ENCODE measurements around the gene HBP1. TPM values are rescaled to one million over a fixed set of nuclear protein-coding genes. Genes with fewer than 3 reads are reported as not detected.

HBP1 gene
- total RNA-seq, 1 donor from 2014 or later = 16.6 TPM

GRCh38 chr7:107173691-107174406 lies 5.0 kb downstream of the HBP1 start:
- DNase-seq (ENCODE audit: low spot score) = no peak
- peak overlapping the region; percentile 12 for H3K27ac Mint-ChIP-seq
- H3K4me1 Mint-ChIP-seq (ENCODE audit: low read depth) = peaks cover 27% of the 10 kb centered on the region
- no peaks in the 10 kb centered on the region for H3K9me3 Mint-ChIP-seq
- peaks cover 7% of the 10 kb centered on the region for H3K36me3 Mint-ChIP-seq (ENCODE audit: low read depth)
- peak overlapping the region; percentile 2 for H3K4me3 Mint-ChIP-seq
- H3K27me3 Mint-ChIP-seq (ENCODE audit: insufficient read depth) = no peaks in the 10 kb centered on the region
- intact Hi-C loops (cut with micrococcal nuclease) = loop anchor here (10.0 kb wide), 1 partner anchor 1879 kb away; no protein-coding TSS in a partner anchor

DNA sequence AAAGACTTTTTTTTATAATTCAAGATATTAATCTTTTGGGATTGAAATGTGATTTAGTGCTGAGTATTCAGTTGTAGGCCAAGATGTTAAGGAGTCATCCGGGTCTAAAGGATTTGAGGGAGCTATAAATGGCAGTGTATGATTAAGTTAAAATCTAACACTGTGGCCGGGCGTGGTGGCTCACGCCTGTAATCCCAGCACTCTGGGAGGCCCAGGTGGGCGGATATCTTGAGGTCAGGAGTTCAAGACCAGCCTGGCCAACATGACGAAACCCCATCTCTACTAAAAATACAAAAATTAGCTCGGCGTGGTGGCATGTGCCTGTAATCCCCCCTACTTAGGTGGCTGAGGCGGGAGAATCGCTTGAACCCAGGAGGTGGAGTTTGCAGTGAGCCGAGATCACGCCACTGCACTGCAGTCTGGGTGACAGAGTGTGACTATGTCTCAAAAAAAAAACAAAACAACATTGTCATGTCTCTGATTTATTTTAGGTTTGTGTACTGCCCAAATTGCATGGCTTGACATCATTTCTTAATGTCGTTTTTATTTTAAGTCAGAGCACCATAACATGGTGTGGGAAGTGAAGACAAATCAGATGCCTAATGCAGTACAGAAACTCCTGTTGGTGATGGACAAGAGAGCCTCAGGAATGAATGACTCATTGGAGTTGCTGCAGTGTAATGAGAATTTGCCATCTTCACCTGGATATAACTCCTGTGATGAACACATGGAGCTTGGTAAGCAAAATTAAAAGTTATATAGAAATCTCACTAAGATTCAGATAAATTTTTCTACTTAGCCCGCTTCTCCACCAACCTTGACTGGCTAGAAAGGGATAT lies 10.7 kb downstream of the HBP1 start:
- intact Hi-C loops (cut with micrococcal nuclease) = loop anchor here (1.0 to 10.0 kb wide), 2 partner anchors 11 to 1885 kb away; no protein-coding TSS in a partner anchor

GRCh38 chr7:107180378-107180777 lies 11.6 kb downstream of the HBP1 start:
- intact Hi-C loops (cut with micrococcal nuclease) = loop anchor here (1.0 kb wide), 1 partner anchor 12 kb away; no protein-coding TSS in a partner anchor
- Mint-ChIP-seq H3K4me3 (no peak overlapping the region), H3K4me1 (ENCODE audit: low read depth) (peaks cover 19% of the 10 kb centered on the region)

More for the DNA sequence above, 10.7 kb downstream of the HBP1 start:
- H3K27ac Mint-ChIP-seq = peak overlapping the region; percentile 14
- peaks cover 18% of the 10 kb centered on the region for H3K36me3 Mint-ChIP-seq (ENCODE audit: low read depth)
- DNase-seq (ENCODE audit: low spot score) = no peak
- no peak overlapping the region for H3K4me3 Mint-ChIP-seq
- H3K9me3 Mint-ChIP-seq = no peaks in the 10 kb centered on the region
- H3K4me1 Mint-ChIP-seq (ENCODE audit: low read depth) = peaks cover 24% of the 10 kb centered on the region
- H3K27me3 Mint-ChIP-seq (ENCODE audit: insufficient read depth) = no peaks in the 10 kb centered on the region

GRCh38 chr7:107181172-107181571 lies 12.4 kb downstream of the HBP1 start:
- intact Hi-C loops (cut with micrococcal nuclease) = no loop called here
- H3K27ac Mint-ChIP-seq = no peak overlapping the region
- DNase-seq (ENCODE audit: low spot score) = no peak
- H3K4me1 Mint-ChIP-seq (ENCODE audit: low read depth) = peaks cover 19% of the 10 kb centered on the region
- peaks cover 30% of the 10 kb centered on the region for H3K36me3 Mint-ChIP-seq (ENCODE audit: low read depth)
- H3K27me3 Mint-ChIP-seq (ENCODE audit: insufficient read depth) = no peaks in the 10 kb centered on the region
- no peak overlapping the region for H3K4me3 Mint-ChIP-seq
- H3K9me3 Mint-ChIP-seq = no peaks in the 10 kb centered on the region

More at GRCh38 chr7:107180378-107180777, 11.6 kb downstream of the HBP1 start:
- H3K9me3 Mint-ChIP-seq = no peaks in the 10 kb centered on the region
- H3K27ac Mint-ChIP-seq = peak overlapping the region; percentile 59
- H3K27me3 Mint-ChIP-seq (ENCODE audit: insufficient read depth) = no peaks in the 10 kb centered on the region
- H3K36me3 Mint-ChIP-seq (ENCODE audit: low read depth) = peaks cover 25% of the 10 kb centered on the region
- no peak for DNase-seq (ENCODE audit: low spot score)

DNA sequence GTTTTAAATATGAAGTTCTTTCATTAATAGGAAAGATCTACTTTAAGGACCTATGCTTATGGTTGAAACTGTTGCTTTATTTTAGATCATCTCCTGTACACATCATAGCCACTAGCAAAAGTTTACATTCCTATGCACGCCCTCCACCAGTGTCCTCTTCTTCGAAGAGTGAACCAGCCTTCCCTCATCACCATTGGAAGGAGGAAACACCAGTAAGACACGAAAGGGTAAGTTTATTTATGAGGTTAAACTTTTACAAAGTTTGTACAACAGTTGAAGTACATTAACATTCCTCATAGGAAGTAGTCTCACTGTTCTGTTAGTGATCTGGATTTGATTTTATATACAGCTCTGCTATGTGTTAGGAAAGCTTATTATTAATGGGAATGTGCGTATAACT lies 16.9 kb downstream of the HBP1 start:
- Mint-ChIP-seq H3K4me3 (no peak overlapping the region), H3K36me3 (ENCODE audit: low read depth) (peaks cover 53% of the 10 kb centered on the region), H3K9me3 (no peaks in the 10 kb centered on the region), H3K4me1 (ENCODE audit: low read depth) (peaks cover 4% of the 10 kb centered on the region), H3K27ac (no peak overlapping the region), H3K27me3 (ENCODE audit: insufficient read depth) (no peaks in the 10 kb centered on the region)
- DNase-seq (ENCODE audit: low spot score) = no peak
- intact Hi-C loops (cut with micrococcal nuclease) = no loop called here

DNA sequence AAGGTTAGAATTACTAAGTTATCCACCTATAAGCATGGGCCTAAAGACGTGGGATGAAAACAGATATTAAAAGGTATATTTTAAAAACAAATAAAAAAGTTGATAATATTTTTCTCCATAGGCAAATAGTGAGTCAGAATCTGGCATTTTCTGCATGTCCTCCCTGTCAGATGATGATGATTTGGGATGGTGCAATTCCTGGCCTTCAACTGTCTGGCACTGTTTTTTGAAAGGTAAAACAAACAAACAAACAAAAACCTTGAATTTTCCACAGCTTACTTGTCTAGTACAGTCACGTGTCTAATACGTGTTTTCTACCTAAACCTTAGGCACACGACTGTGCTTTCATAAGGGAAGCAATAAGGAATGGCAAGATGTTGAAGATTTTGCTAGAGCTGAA lies 17.4 kb downstream of the HBP1 start:
- H3K4me3 Mint-ChIP-seq = no peak overlapping the region
- H3K36me3 Mint-ChIP-seq (ENCODE audit: low read depth) = peaks cover 49% of the 10 kb centered on the region
- H3K9me3 Mint-ChIP-seq = no peaks in the 10 kb centered on the region
- intact Hi-C loops (cut with micrococcal nuclease) = no loop called here
- no peak overlapping the region for H3K27ac Mint-ChIP-seq
- H3K4me1 Mint-ChIP-seq (ENCODE audit: low read depth) = no peaks in the 10 kb centered on the region
- no peaks in the 10 kb centered on the region for H3K27me3 Mint-ChIP-seq (ENCODE audit: insufficient read depth)
- no peak for DNase-seq (ENCODE audit: low spot score)

DNA sequence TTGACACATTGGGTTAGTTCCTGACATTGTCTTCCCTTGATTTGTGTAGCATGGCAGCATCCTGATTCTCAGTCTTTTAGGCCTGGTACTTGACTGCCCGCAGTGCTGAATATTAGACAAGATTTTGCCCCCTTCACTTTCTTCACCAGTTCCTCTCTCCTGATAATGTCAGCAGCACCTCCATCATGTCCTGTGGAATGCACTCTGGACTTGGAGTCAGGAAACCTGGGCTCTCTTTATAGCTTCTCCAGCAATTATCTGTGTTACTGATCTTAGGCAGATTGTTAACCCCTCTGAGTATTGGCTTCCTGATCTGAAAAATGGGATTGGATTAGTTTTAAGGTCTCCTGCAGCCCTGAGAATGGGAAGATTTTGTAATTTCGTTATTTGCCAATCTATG lies 19.0 kb downstream of the HBP1 start:
- intact Hi-C loops (cut with micrococcal nuclease) = no loop called here
- no peaks in the 10 kb centered on the region for H3K9me3 Mint-ChIP-seq
- no peak for DNase-seq (ENCODE audit: low spot score)
- H3K27me3 Mint-ChIP-seq (ENCODE audit: insufficient read depth) = no peaks in the 10 kb centered on the region
- peaks cover 52% of the 10 kb centered on the region for H3K36me3 Mint-ChIP-seq (ENCODE audit: low read depth)
- no peak overlapping the region for H3K4me3 Mint-ChIP-seq
- no peaks in the 10 kb centered on the region for H3K4me1 Mint-ChIP-seq (ENCODE audit: low read depth)
- no peak overlapping the region for H3K27ac Mint-ChIP-seq

- intact Hi-C loops (cut with micrococcal nuclease) = no loop called here
- DNase-seq (ENCODE audit: low spot score) = no peak
- peaks cover 41% of the 10 kb centered on the region for H3K36me3 Mint-ChIP-seq (ENCODE audit: low read depth)
- H3K4me1 Mint-ChIP-seq (ENCODE audit: low read depth) = no peaks in the 10 kb centered on the region
- no peaks in the 10 kb centered on the region for H3K9me3 Mint-ChIP-seq
- no peaks in the 10 kb centered on the region for H3K27me3 Mint-ChIP-seq (ENCODE audit: insufficient read depth)
- H3K4me3 Mint-ChIP-seq = no peak overlapping the region
- no peak overlapping the region for H3K27ac Mint-ChIP-seq
Observed at GRCh38 chr7:107190090-107190489, 21.3 kb downstream of the HBP1 start.

DNA sequence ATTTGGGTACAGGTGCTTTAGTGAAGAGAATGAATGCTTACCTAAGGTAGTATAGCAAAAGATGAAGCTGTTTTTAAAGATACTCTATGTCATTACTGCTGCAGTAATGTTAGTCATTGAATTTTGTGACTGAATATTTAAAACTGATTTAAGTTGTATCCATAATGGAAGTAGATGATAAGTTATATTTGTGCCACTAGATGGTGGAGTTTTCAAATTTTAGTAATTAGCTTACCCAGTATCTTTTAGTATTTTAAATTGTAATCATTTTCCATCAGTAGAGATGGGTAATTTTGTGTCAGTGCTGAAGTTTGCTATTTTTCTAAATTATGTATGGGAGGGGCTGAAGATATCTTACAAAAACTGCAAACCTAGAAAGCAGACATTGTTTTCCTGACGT lies 25.2 kb downstream of the HBP1 start:
- intact Hi-C loops (cut with micrococcal nuclease) = no loop called here
- H3K4me3 Mint-ChIP-seq = no peak overlapping the region
- H3K27ac Mint-ChIP-seq = no peak overlapping the region
- no peaks in the 10 kb centered on the region for H3K4me1 Mint-ChIP-seq (ENCODE audit: low read depth)
- DNase-seq (ENCODE audit: low spot score) = no peak
- peaks cover 25% of the 10 kb centered on the region for H3K36me3 Mint-ChIP-seq (ENCODE audit: low read depth)
- H3K9me3 Mint-ChIP-seq = no peaks in the 10 kb centered on the region
- H3K27me3 Mint-ChIP-seq (ENCODE audit: insufficient read depth) = no peaks in the 10 kb centered on the region

GRCh38 chr7:107196834-107197610 lies 28.2 kb downstream of the HBP1 start:
- H3K9me3 Mint-ChIP-seq = no peaks in the 10 kb centered on the region
- H3K27ac Mint-ChIP-seq = no peak overlapping the region
- intact Hi-C loops (cut with micrococcal nuclease) = no loop called here
- H3K27me3 Mint-ChIP-seq (ENCODE audit: insufficient read depth) = no peaks in the 10 kb centered on the region
- no peak for DNase-seq (ENCODE audit: low spot score)
- no peaks in the 10 kb centered on the region for H3K4me1 Mint-ChIP-seq (ENCODE audit: low read depth)
- H3K4me3 Mint-ChIP-seq = no peak overlapping the region
- peaks cover 31% of the 10 kb centered on the region for H3K36me3 Mint-ChIP-seq (ENCODE audit: low read depth)

- Mint-ChIP-seq H3K4me1 (ENCODE audit: low read depth) (no peaks in the 10 kb centered on the region), H3K27ac (no peak overlapping the region), H3K9me3 (no peaks in the 10 kb centered on the region), H3K27me3 (ENCODE audit: insufficient read depth) (no peaks in the 10 kb centered on the region), H3K36me3 (ENCODE audit: low read depth) (peaks cover 36% of the 10 kb centered on the region), H3K4me3 (no peak overlapping the region)
- intact Hi-C loops (cut with micrococcal nuclease) = loop anchor here (1.0 to 5.0 kb wide), 3 partner anchors 299 to 673 kb away; no protein-coding TSS in a partner anchor
- DNase-seq (ENCODE audit: low spot score) = no peak
Observed at GRCh38 chr7:107201795-107202450, 33.1 kb downstream of the HBP1 start.

DNA sequence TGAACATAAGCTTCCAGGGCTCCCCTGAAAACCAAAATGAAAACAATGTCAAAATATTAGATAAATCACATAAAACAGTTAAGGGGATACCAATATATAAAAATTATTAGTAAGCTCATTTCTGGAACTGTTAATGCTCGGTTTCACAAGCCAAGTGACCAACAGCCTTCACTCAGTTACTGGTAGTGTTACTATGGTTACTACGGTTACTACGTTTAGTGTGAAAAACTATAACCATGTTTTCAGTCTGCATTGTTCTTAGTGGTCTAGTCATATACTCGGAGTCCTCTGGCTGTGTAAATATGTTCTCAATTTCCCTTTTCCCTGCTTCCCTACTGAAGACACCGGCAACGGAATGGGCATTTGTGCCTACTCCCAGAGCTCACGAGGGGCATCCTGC lies 34.8 kb downstream of the HBP1 start:
- Mint-ChIP-seq H3K36me3 (ENCODE audit: low read depth) (peaks cover 38% of the 10 kb centered on the region), H3K4me1 (ENCODE audit: low read depth) (no peaks in the 10 kb centered on the region), H3K27me3 (ENCODE audit: insufficient read depth) (no peaks in the 10 kb centered on the region), H3K27ac (no peak overlapping the region), H3K9me3 (no peaks in the 10 kb centered on the region), H3K4me3 (no peak overlapping the region)
- DNase-seq (ENCODE audit: low spot score) = no peak
- intact Hi-C loops (cut with micrococcal nuclease) = loop anchor here (2.0 to 5.0 kb wide), 2 partner anchors 524 to 671 kb away; no protein-coding TSS in a partner anchor

Measured in activated T-helper 1 cell treated with anti-CD3 and anti-CD28 coated beads, Interleukin-12 subunit alpha, Interleukin-12 subunit beta, Interleukin-2, Interleukin-4 antibody, amounts not matched to agents 30 ng/mL and 10 ng/mL and 1 ng/mL, durations not matched to agents 14 hours and 24 hours and 36 hours (primary cell).